ENCODE measurements around the gene PM20D1.

PM20D1 gene

GRCh38 chr1:205856433-205856832, 6.5 kb upstream of the PM20D1 start:
- no peak for DNase-seq (ENCODE audit: low read depth, low spot score)
- CTCF ChIA-PET: interaction anchor here (2.2 kb wide), 1 partner anchor 121 kb away, joined by 6 read pairs; no protein-coding TSS in a partner anchor

GRCh38 chr1:205852969-205853368, 3.0 kb upstream of the PM20D1 start:
- no peak for DNase-seq (ENCODE audit: low read depth, low spot score)
- no peak for TF ChIP-seq CTCF (IDR thresholded peaks at IDR 0.05; ENCODE audit: insufficient read depth, low read length, missing control alignments)
- ChIA-PET CTCF (interaction anchor here (1.3 kb wide), 1 partner anchor 124 kb away, joined by 4 read pairs; no protein-coding TSS in a partner anchor), POLR2A (no interaction called here)
- H3K4me3 ChIP-seq (ENCODE audit: low read depth, low read length): no peak overlapping the region

More at GRCh38 chr1:205856433-205856832, 6.5 kb upstream of the PM20D1 start:
- POLR2A ChIA-PET: no interaction called here
- no peak for TF ChIP-seq CTCF (IDR thresholded peaks at IDR 0.05; ENCODE audit: insufficient read depth, low read length, missing control alignments)
- no peak overlapping the region for H3K4me3 ChIP-seq (ENCODE audit: low read depth, low read length)

GRCh38 chr1:205851993-205852392, 2.1 kb upstream of the PM20D1 start:
- POLR2A ChIA-PET: no interaction called here
- no peak overlapping the region for H3K4me3 ChIP-seq (ENCODE audit: low read depth, low read length)
- DNase-seq (ENCODE audit: low read depth, low spot score): no peak
- CTCF ChIA-PET: no interaction called here
- no peak for TF ChIP-seq CTCF (IDR thresholded peaks at IDR 0.05; ENCODE audit: insufficient read depth, low read length, missing control alignments)

- no peak overlapping the region for H3K4me3 ChIP-seq (ENCODE audit: low read depth, low read length)
- no peak for DNase-seq (ENCODE audit: low read depth, low spot score)
- no peak for TF ChIP-seq CTCF (IDR thresholded peaks at IDR 0.05; ENCODE audit: insufficient read depth, low read length, missing control alignments)
- ChIA-PET POLR2A (no interaction called here), CTCF (interaction anchor here (1.1 kb wide), 1 partner anchor 8 kb away, joined by 3 read pairs; no protein-coding TSS in a partner anchor)
Observed at GRCh38 chr1:205843036-205843859, 6.7 kb downstream of the PM20D1 start.

- DNase-seq (ENCODE audit: low read depth, low spot score): no peak
- POLR2A ChIA-PET: no interaction called here
- TF ChIP-seq CTCF (IDR thresholded peaks at IDR 0.05; ENCODE audit: insufficient read depth, low read length, missing control alignments): no peak
- no peak overlapping the region for H3K4me3 ChIP-seq (ENCODE audit: low read depth, low read length)
- CTCF ChIA-PET: no interaction called here
Observed at GRCh38 chr1:205842229-205842628, 7.7 kb downstream of the PM20D1 start.

- H3K4me3 ChIP-seq (ENCODE audit: low read depth, low read length): no peak overlapping the region
- no peak for TF ChIP-seq CTCF (IDR thresholded peaks at IDR 0.05; ENCODE audit: insufficient read depth, low read length, missing control alignments)
- no peak for DNase-seq (ENCODE audit: low read depth, low spot score)
- CTCF ChIA-PET: interaction anchor here (1.0 to 1.2 kb wide), 2 partner anchors 11 to 94 kb away, joined by 3 read pairs; no protein-coding TSS in a partner anchor
- POLR2A ChIA-PET: no interaction called here
Observed at GRCh38 chr1:205840146-205840923, 9.6 kb downstream of the PM20D1 start.
